GM23338 (cell line): ENCODE measurements around the gene HMX2. TPM values are rescaled to one million over a fixed set of nuclear protein-coding genes. Genes with fewer than 3 reads are reported as not detected.

Experiments used
- ATAC-seq: fragments of 200-7000 bp; cut with Tn5 transposase; 3 replicates; pipeline ENCODE4 v1.9.1; 2020
- DNase-seq: peaks from one replicate; pipeline ENCODE4 v3.0.0-alpha.2; 2015; ENCODE audit warnings: low spot score
- H2AFZ ChIP-seq: fragments of 200-600 bp; sonication (generic); 2 replicates; pipeline ENCODE4 v1.8.0; 2016; ENCODE audit warnings: antibody characterized with exemption, mild to moderate bottlenecking, moderate library complexity
- H3F3A ChIP-seq: fragments of 200-600 bp; sonication (generic); replicated peaks from 2 replicates; pipeline ENCODE4 v1.8.0; 2017; ENCODE audit warnings: antibody characterized with exemption, mixed run types, low read depth
- H3K27ac ChIP-seq: fragments of 200-600 bp; sonication (generic); 2 replicates; pipeline ENCODE4 v1.6.1; 2016; ENCODE audit warnings: low read depth
- H3K27me3 ChIP-seq: fragments of 200-600 bp; sonication (generic); 2 replicates; pipeline ENCODE4 v1.8.0; 2016; ENCODE audit warnings: mild to moderate bottlenecking, mixed run types, moderate library complexity; ENCODE audit not compliant: insufficient read depth
- H3K36me3 ChIP-seq: fragments of 200-600 bp; sonication (generic); 2 replicates; pipeline ENCODE4 v1.8.0; 2016; ENCODE audit warnings: mild to moderate bottlenecking; ENCODE audit not compliant: insufficient read depth
- H3K4me1 ChIP-seq: fragments of 200-600 bp; sonication (generic); 2 replicates; pipeline ENCODE4 v1.8.0; 2016; ENCODE audit warnings: mild to moderate bottlenecking, moderate library complexity; ENCODE audit not compliant: insufficient read depth
- H3K4me2 ChIP-seq: fragments of 200-600 bp; sonication (generic); 2 replicates; pipeline ENCODE4 v1.7.1; 2017; ENCODE audit warnings: mixed run types
- H3K4me3 ChIP-seq: fragments of 200-600 bp; sonication (generic); 2 replicates; pipeline ENCODE4 v1.6.1; 2016; ENCODE audit warnings: mixed run types
- H3K79me2 ChIP-seq: fragments of 200-600 bp; sonication (generic); replicated peaks from 2 replicates; pipeline ENCODE4 v1.8.0; 2017; ENCODE audit warnings: mild to moderate bottlenecking; ENCODE audit not compliant: insufficient read depth
- H3K9me2 ChIP-seq: fragments of 200-600 bp; sonication (generic); 2 replicates; pipeline ENCODE4 v1.8.0; 2017; ENCODE audit not compliant: insufficient read depth
- H4K20me1 ChIP-seq: fragments of 200-600 bp; sonication (generic); replicated peaks from 2 replicates; pipeline ENCODE4 v1.8.0; 2017; ENCODE audit warnings: mild to moderate bottlenecking; ENCODE audit not compliant: insufficient read depth
- H3K27ac Mint-ChIP-seq: 2 replicates; pipeline ENCODE4 v1.8.0; 2020; ENCODE audit warnings: inconsistent platforms, mild to moderate bottlenecking, moderate library complexity, mixed read lengths
- H3K27me3 Mint-ChIP-seq: 3 replicates; pipeline ENCODE4 v1.8.0; 2022; ENCODE audit warnings: low read depth, mild to moderate bottlenecking, moderate library complexity, mixed read lengths, inconsistent platforms; ENCODE audit not compliant: insufficient read depth, poor library complexity
- H3K36me3 Mint-ChIP-seq: 3 replicates; pipeline ENCODE4 v1.8.0; 2021; ENCODE audit warnings: low read depth, mild to moderate bottlenecking, inconsistent platforms, moderate library complexity, mixed read lengths
- H3K4me1 Mint-ChIP-seq: 3 replicates; pipeline ENCODE4 v1.8.0; 2020; ENCODE audit warnings: mild to moderate bottlenecking, inconsistent platforms, mixed read lengths
- H3K4me3 Mint-ChIP-seq: 3 replicates; pipeline ENCODE4 v1.8.0; 2021; ENCODE audit warnings: moderate library complexity, mild to moderate bottlenecking, inconsistent platforms, mixed read lengths
- H3K9me3 Mint-ChIP-seq: 3 replicates; pipeline ENCODE4 v1.8.0; 2020; ENCODE audit warnings: moderate library complexity, mild to moderate bottlenecking, inconsistent platforms, mixed read lengths
- CREB1 ChIP-seq: fragments of 250-450 bp; sonication (Bioruptor Pico); IDR thresholded peaks from 2 replicates; pipeline ENCODE4 v1.5.0; 2020; ENCODE audit warnings: low read depth, mild to moderate bottlenecking, moderate library complexity
- ETS1 ChIP-seq: IDR thresholded peaks from 2 replicates; pipeline ENCODE4 v1.6.1; 2016; ENCODE audit warnings: antibody characterized with exemption
- EZH2 ChIP-seq: fragments of 200-600 bp; sonication (generic); IDR thresholded peaks from one replicate; pipeline ENCODE4 v1.8.0; 2017; ENCODE audit warnings: antibody characterized with exemption, mild to moderate bottlenecking, low read depth; ENCODE audit not compliant: unreplicated experiment
- EZH2phosphoT487 ChIP-seq: fragments of 200-600 bp; sonication (generic); IDR thresholded peaks from one replicate; pipeline ENCODE4 v1.8.1; 2018; ENCODE audit warnings: antibody characterized with exemption; ENCODE audit not compliant: unreplicated experiment
- JUNB ChIP-seq: IDR thresholded peaks from one replicate; pipeline ENCODE4 v1.6.1; 2016; ENCODE audit warnings: antibody characterized with exemption; ENCODE audit not compliant: unreplicated experiment
- NANOG ChIP-seq: IDR thresholded peaks from 2 replicates; pipeline ENCODE4 v1.6.1; 2016; ENCODE audit warnings: antibody characterized with exemption, borderline replicate concordance
- POLR2AphosphoS5 ChIP-seq: IDR thresholded peaks from 2 replicates; pipeline ENCODE4 v1.6.1; 2016; ENCODE audit warnings: antibody characterized with exemption, low read depth
- REST ChIP-seq: IDR thresholded peaks from one replicate; pipeline ENCODE4 v1.6.1; 2018; ENCODE audit warnings: antibody characterized with exemption; ENCODE audit not compliant: unreplicated experiment
- ZNF331 ChIP-seq: fragments of 250-450 bp; sonication (Bioruptor Pico); IDR thresholded peaks from 2 replicates; pipeline ENCODE4 v1.5.0; 2020; ENCODE audit warnings: low read depth, mild to moderate bottlenecking, moderate library complexity
- polyA plus RNA-seq: library from polyadenylated mRNA; unstranded; fragments of >200 nt; fragmentation: Nextera tagmentation; extraction: Ambion mirVana; gene quantifications from 2 replicates; pipeline ENCODE4 v1.2.1, GENCODE V29; 2016
- total RNA-seq: library from RNA; depleted of rRNA; stranded (reverse); fragments of >200 nt; shearing (Covaris generic); gene quantifications from 2 replicates; pipeline ENCODE4 v1.2.3, GENCODE V29; 2014
- TF ChIP-seq, protein P1 (sequence below), 2 experiments: fragments of 200-600 bp in 1 of 2; sonication (generic) in 1 of 2; conservative IDR thresholded peaks; 2 replicates each; pipeline versions ENCODE4 v1.5.1 to v1.6.1; 2016 to 2017; ENCODE audit warnings: antibody characterized with exemption in 2 of 2, low read depth in 2 of 2, mild to moderate bottlenecking in 2 of 2, moderate library complexity in 1 of 2

The HMX2 gene
- total and polyA plus RNA-seq, 2 experiments from 2014 or later, result 2.6 to 3.4 TPM

- DNase-seq (no peak), ATAC-seq (peak; percentile 19; the same call in 1 of the 3 replicates)
- Mint-ChIP-seq H3K27ac (no peak overlapping the region), H3K27me3 (peaks cover 11% of the 10 kb centered on the region), H3K9me3 (no peaks in the 10 kb centered on the region), H3K4me3 (no peak overlapping the region), H3K36me3 (no peaks in the 10 kb centered on the region), H3K4me1 (peaks cover 19% of the 10 kb centered on the region)
- Histone ChIP-seq H3K4me1 (peaks cover 13% of the 10 kb centered on the region; the same call in 1 of the 2 replicates), H3K27me3 (no peaks in the 10 kb centered on the region), H3K27ac (no peak overlapping the region), H3K9me2 (no peaks in the 10 kb centered on the region), H3K79me2 (no peaks in the 10 kb centered on the region), H2AFZ (no peak overlapping the region), H3K4me3 (no peak overlapping the region), H3K36me3 (no peaks in the 10 kb centered on the region), H3F3A (no peaks in the 10 kb centered on the region), H3K4me2 (no peak overlapping the region; the same call in 1 of the 2 replicates), H4K20me1 (no peaks in the 10 kb centered on the region)
- TF ChIP-seq, protein P1, sequence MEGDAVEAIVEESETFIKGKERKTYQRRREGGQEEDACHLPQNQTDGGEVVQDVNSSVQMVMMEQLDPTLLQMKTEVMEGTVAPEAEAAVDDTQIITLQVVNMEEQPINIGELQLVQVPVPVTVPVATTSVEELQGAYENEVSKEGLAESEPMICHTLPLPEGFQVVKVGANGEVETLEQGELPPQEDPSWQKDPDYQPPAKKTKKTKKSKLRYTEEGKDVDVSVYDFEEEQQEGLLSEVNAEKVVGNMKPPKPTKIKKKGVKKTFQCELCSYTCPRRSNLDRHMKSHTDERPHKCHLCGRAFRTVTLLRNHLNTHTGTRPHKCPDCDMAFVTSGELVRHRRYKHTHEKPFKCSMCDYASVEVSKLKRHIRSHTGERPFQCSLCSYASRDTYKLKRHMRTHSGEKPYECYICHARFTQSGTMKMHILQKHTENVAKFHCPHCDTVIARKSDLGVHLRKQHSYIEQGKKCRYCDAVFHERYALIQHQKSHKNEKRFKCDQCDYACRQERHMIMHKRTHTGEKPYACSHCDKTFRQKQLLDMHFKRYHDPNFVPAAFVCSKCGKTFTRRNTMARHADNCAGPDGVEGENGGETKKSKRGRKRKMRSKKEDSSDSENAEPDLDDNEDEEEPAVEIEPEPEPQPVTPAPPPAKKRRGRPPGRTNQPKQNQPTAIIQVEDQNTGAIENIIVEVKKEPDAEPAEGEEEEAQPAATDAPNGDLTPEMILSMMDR (conservative IDR thresholded peaks at IDR 0.05; ENCODE audit: low read depth in 2 of 2), result no peak
- TF ChIP-seq ETS1 (no peak), EZH2phosphoT487 (no peak), ZNF331 (CRISPR knock-in tag) (no peak), POLR2AphosphoS5 (no peak), REST (no peak), NANOG (no peak), EZH2 (no peak), JUNB (no peak)
Measured at GRCh38 chr10:123102673-123103072, 45.3 kb upstream of the HMX2 start.

DNA sequence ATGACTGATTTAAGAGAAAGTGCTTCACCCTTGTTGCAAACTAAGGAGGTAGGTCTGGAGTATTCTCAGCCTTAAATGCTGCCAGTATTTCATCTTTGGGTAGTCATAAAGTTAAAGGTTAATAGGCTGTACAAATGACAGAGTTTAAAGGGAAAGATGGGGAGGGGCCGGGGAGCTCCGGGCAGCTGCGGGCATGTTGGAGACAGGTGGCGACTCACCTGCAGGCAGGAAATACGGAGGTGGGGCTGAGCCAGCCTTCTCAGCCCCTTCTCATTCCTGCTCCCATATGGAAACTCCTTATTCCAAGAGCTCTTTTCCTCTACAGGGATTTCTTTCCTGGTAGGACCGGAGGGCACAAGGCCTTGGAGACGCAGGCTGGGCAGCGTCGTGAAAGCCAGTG is 44.0 kb upstream of the HMX2 start:
- no peaks in the 10 kb centered on the region for H3K27me3 ChIP-seq
- H3K4me1 Mint-ChIP-seq, result peaks cover 20% of the 10 kb centered on the region
- peak overlapping the region; percentile 66; the same call in 1 of the 2 replicates for H2AFZ ChIP-seq
- H3K9me3 Mint-ChIP-seq, result no peaks in the 10 kb centered on the region
- H3K27me3 Mint-ChIP-seq, result peaks cover 14% of the 10 kb centered on the region
- no peak overlapping the region; the same call in 1 of the 2 replicates for H3K4me2 ChIP-seq
- no peaks in the 10 kb centered on the region for H3K9me2 ChIP-seq
- no peaks in the 10 kb centered on the region for H3K36me3 Mint-ChIP-seq
- no peak overlapping the region for H3K27ac Mint-ChIP-seq
- H3K4me3 ChIP-seq, result no peak overlapping the region
- no peak overlapping the region for H3K4me3 Mint-ChIP-seq
- H3K4me1 ChIP-seq, result peaks cover 13% of the 10 kb centered on the region; the same call in 1 of the 2 replicates
- H3K27ac ChIP-seq, result no peak overlapping the region
- no peaks in the 10 kb centered on the region for H4K20me1 ChIP-seq
- H3K79me2 ChIP-seq, result no peaks in the 10 kb centered on the region
- DNase-seq (no peak), ATAC-seq (peak; percentile 26; the same call in 1 of the 3 replicates)
- H3K36me3 ChIP-seq, result no peaks in the 10 kb centered on the region
- no peaks in the 10 kb centered on the region for H3F3A ChIP-seq
- TF ChIP-seq CREB1, result no peak
